DMS 273 (cell line): Measurements from ENCODE around the gene CBX7.

Source experiments
- DNase-seq: peaks from one replicate; lab custom pipeline; 2025; ENCODE audit not compliant: unreplicated experiment; lab: John Stamatoyannopoulos, UW

Gene CBX7

GRCh38 chr22:39152511-39153219 lies at the start of gene CBX7:
TSS of gene CBX7 (minus strand) at chr22:39152680. CDS start at chr22:39152444, 236 bp downstream.
- peak; percentile 91 for DNase-seq

GRCh38 chr22:39197578-39197977 lies 45.1 kb upstream of the CBX7 start:
- DNase-seq = no peak

GRCh38 chr22:39194098-39194497 lies 41.6 kb upstream of the CBX7 start:
- DNase-seq = no peak

- DNase-seq = no peak
Observed at GRCh38 chr22:39188809-39189208, 36.3 kb upstream of the CBX7 start.

- no peak for DNase-seq
Observed at GRCh38 chr22:39185601-39186012, 33.1 kb upstream of the CBX7 start.

- no peak for DNase-seq
Observed at GRCh38 chr22:39184586-39185577, 32.4 kb upstream of the CBX7 start.

GRCh38 chr22:39183991-39184585 lies 31.6 kb upstream of the CBX7 start:
- DNase-seq = peak; percentile 87

- no peak for DNase-seq
Observed at GRCh38 chr22:39182478-39183030, 30.1 kb upstream of the CBX7 start.

- no peak for DNase-seq
Observed at GRCh38 chr22:39181778-39182177, 29.3 kb upstream of the CBX7 start.

- DNase-seq = no peak
Observed at GRCh38 chr22:39181356-39181755, 28.9 kb upstream of the CBX7 start.

GRCh38 chr22:39179841-39180335 lies 27.4 kb upstream of the CBX7 start:
- peak; percentile 76 for DNase-seq

- DNase-seq = peak; percentile 32
Observed at GRCh38 chr22:39179401-39179827, 26.9 kb upstream of the CBX7 start.

- no peak for DNase-seq
Observed at GRCh38 chr22:39178206-39179111, 26.0 kb upstream of the CBX7 start.

GRCh38 chr22:39177791-39178190 lies 25.3 kb upstream of the CBX7 start:
- no peak for DNase-seq

- DNase-seq = no peak
Observed at GRCh38 chr22:39177456-39177775, 24.9 kb upstream of the CBX7 start.

- no peak for DNase-seq
Observed at GRCh38 chr22:39176714-39177455, 24.4 kb upstream of the CBX7 start.

GRCh38 chr22:39176143-39176713 lies 23.7 kb upstream of the CBX7 start:
- peak; percentile 25 for DNase-seq

GRCh38 chr22:39175353-39176142 lies 23.1 kb upstream of the CBX7 start:
- DNase-seq = no peak
